ENCODE data around the gene DPY19L3.

DNA sequence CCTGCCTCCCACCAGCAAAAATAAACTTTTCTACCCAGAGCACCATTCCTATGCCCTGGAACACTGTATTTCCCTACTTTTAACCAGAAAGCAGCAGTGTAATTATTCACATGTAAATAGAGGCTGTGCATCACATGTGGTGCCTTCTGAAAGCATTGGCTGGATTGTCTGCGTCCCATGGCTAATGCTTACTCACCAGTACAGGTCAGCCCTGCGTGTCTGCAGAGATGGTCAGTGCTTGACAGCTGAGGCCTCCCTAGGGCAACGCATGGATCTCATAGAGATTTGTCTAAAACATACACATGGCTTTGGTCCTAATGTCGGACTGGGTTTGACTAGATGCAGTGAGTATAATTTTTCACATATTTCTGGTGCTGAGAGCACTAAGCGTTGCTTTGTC lies 64.2 kb downstream of the DPY19L3 start:
- TF ChIP-seq, protein P1, sequence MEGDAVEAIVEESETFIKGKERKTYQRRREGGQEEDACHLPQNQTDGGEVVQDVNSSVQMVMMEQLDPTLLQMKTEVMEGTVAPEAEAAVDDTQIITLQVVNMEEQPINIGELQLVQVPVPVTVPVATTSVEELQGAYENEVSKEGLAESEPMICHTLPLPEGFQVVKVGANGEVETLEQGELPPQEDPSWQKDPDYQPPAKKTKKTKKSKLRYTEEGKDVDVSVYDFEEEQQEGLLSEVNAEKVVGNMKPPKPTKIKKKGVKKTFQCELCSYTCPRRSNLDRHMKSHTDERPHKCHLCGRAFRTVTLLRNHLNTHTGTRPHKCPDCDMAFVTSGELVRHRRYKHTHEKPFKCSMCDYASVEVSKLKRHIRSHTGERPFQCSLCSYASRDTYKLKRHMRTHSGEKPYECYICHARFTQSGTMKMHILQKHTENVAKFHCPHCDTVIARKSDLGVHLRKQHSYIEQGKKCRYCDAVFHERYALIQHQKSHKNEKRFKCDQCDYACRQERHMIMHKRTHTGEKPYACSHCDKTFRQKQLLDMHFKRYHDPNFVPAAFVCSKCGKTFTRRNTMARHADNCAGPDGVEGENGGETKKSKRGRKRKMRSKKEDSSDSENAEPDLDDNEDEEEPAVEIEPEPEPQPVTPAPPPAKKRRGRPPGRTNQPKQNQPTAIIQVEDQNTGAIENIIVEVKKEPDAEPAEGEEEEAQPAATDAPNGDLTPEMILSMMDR (IDR thresholded peaks at IDR 0.05; ENCODE audit: low read depth, low read length, poor library complexity, severe bottlenecking), result no peak
- TF ChIP-seq EZH2phosphoT487 (IDR thresholded peaks at IDR 0.05; ENCODE audit: borderline replicate concordance, low read length), result no peak

All from DOHH2 (cell line).